Duodenal mucosa (tissue), 2 donors: ENCODE results near the gene ZMAT5.

Experiments used
- H3K27ac ChIP-seq: one replicate; pipeline ENCODE4 v1.7.0; 2013; ENCODE audit warnings: low read depth, low read length
- H3K27me3 ChIP-seq, 2 donors: one replicate each; pipeline ENCODE4 v1.7.0; 2013; ENCODE audit warnings: low read length in 2 of 2, control low read depth in 1 of 2; ENCODE audit not compliant: insufficient read depth in 2 of 2, control insufficient read depth in 1 of 2
- H3K36me3 ChIP-seq, 2 donors: one replicate each; pipeline ENCODE4 v1.7.0; 2013; ENCODE audit warnings: low read length in 2 of 2, control low read depth in 1 of 2; ENCODE audit not compliant: insufficient read depth in 2 of 2, control insufficient read depth in 1 of 2
- H3K4me1 ChIP-seq, 2 donors: one replicate each; pipeline ENCODE4 v1.7.0; 2013; ENCODE audit warnings: low read length in 2 of 2, control low read depth in 1 of 2; ENCODE audit not compliant: insufficient read depth in 2 of 2, control insufficient read depth in 1 of 2
- H3K4me3 ChIP-seq, 2 donors: one replicate each; pipeline ENCODE4 v1.7.0; 2013; ENCODE audit warnings: low read length in 2 of 2, low read depth in 1 of 2
- H3K9ac ChIP-seq, 2 donors: one replicate each; pipeline ENCODE4 v1.7.0; 2013; ENCODE audit warnings: low read length in 2 of 2, low read depth in 1 of 2
- H3K9me3 ChIP-seq, 2 donors: one replicate each; pipeline ENCODE4 v1.7.0; 2013; ENCODE audit warnings: low read length in 2 of 2, control low read depth in 1 of 2; ENCODE audit not compliant: control insufficient read depth in 1 of 2

The ZMAT5 gene

GRCh38 chr22:29712119-29712518, 54.7 kb downstream of the ZMAT5 start:
- H3K36me3 ChIP-seq = no peaks in the 10 kb centered on the region
- H3K27me3 ChIP-seq = no peaks in the 10 kb centered on the region
- no peak overlapping the region for H3K9ac ChIP-seq
- H3K4me1 ChIP-seq = no peaks in the 10 kb centered on the region
- no peak overlapping the region for H3K4me3 ChIP-seq
- no peak overlapping the region for H3K27ac ChIP-seq
- no peaks in the 10 kb centered on the region for H3K9me3 ChIP-seq

- Histone ChIP-seq H3K36me3 (no peaks in the 10 kb centered on the region), H3K9ac (no peak overlapping the region), H3K27me3 (no peaks in the 10 kb centered on the region), H3K27ac (no peak overlapping the region), H3K4me3 (no peak overlapping the region), H3K4me1 (no peaks in the 10 kb centered on the region), H3K9me3 (no peaks in the 10 kb centered on the region)
These were observed 55.7 kb downstream of the ZMAT5 start for GRCh38 chr22:29710922-29711593.

GRCh38 chr22:29710193-29710592, 56.6 kb downstream of the ZMAT5 start:
- H3K9ac ChIP-seq = no peak overlapping the region
- H3K4me3 ChIP-seq = no peak overlapping the region
- no peaks in the 10 kb centered on the region for H3K27me3 ChIP-seq
- no peaks in the 10 kb centered on the region for H3K36me3 ChIP-seq
- H3K4me1 ChIP-seq = peaks cover 0 to 3% of the 10 kb centered on the region in 2 donors
- H3K9me3 ChIP-seq = no peaks in the 10 kb centered on the region
- no peak overlapping the region for H3K27ac ChIP-seq

- no peaks in the 10 kb centered on the region for H3K36me3 ChIP-seq
- H3K9ac ChIP-seq = no peak overlapping the region
- no peak overlapping the region for H3K4me3 ChIP-seq
- H3K9me3 ChIP-seq = no peaks in the 10 kb centered on the region
- peaks cover 8 to 15% of the 10 kb centered on the region in 2 donors for H3K4me1 ChIP-seq
- H3K27ac ChIP-seq = no peak overlapping the region
- peaks cover 3 to 5% of the 10 kb centered on the region in 2 donors for H3K27me3 ChIP-seq
These were observed 59.3 kb downstream of the ZMAT5 start for GRCh38 chr22:29707471-29707870.

- Histone ChIP-seq H3K4me3 (no peak overlapping the region), H3K27ac (no peak overlapping the region), H3K4me1 (peaks cover 10 to 16% of the 10 kb centered on the region in 2 donors), H3K9me3 (no peaks in the 10 kb centered on the region), H3K27me3 (peaks cover 3 to 6% of the 10 kb centered on the region in 2 donors), H3K9ac (no peak overlapping the region), H3K36me3 (no peaks in the 10 kb centered on the region)
These were observed 59.8 kb downstream of the ZMAT5 start for GRCh38 chr22:29707010-29707409.

GRCh38 chr22:29706486-29706885, 60.3 kb downstream of the ZMAT5 start:
- Histone ChIP-seq H3K9ac (no peak overlapping the region), H3K27me3 (peaks cover 3 to 6% of the 10 kb centered on the region in 2 donors), H3K9me3 (no peaks in the 10 kb centered on the region), H3K4me3 (no peak overlapping the region), H3K27ac (no peak overlapping the region), H3K4me1 (peaks cover 15 to 21% of the 10 kb centered on the region in 2 donors), H3K36me3 (no peaks in the 10 kb centered on the region)

- Histone ChIP-seq H3K4me3 (no peak overlapping the region), H3K9ac (no peak overlapping the region), H3K4me1 (peaks cover 23 to 28% of the 10 kb centered on the region in 2 donors), H3K27ac (no peak overlapping the region), H3K36me3 (no peaks in the 10 kb centered on the region), H3K27me3 (peaks cover 3 to 12% of the 10 kb centered on the region in 2 donors), H3K9me3 (no peaks in the 10 kb centered on the region)
These were observed 61.2 kb downstream of the ZMAT5 start for GRCh38 chr22:29705651-29706050.

GRCh38 chr22:29704528-29705285, 62.1 kb downstream of the ZMAT5 start:
- no peaks in the 10 kb centered on the region for H3K9me3 ChIP-seq
- H3K9ac ChIP-seq = no peak overlapping the region
- H3K27ac ChIP-seq = no peak overlapping the region
- no peaks in the 10 kb centered on the region for H3K36me3 ChIP-seq
- peaks cover 26 to 28% of the 10 kb centered on the region in 2 donors for H3K4me1 ChIP-seq
- H3K4me3 ChIP-seq = no peak overlapping the region
- peaks cover 3 to 12% of the 10 kb centered on the region in 2 donors for H3K27me3 ChIP-seq

GRCh38 chr22:29703569-29704195, 63.1 kb downstream of the ZMAT5 start:
- no peaks in the 10 kb centered on the region for H3K36me3 ChIP-seq
- H3K4me1 ChIP-seq = peaks cover 26 to 28% of the 10 kb centered on the region in 2 donors
- H3K9ac ChIP-seq = no peak overlapping the region
- no peaks in the 10 kb centered on the region for H3K9me3 ChIP-seq
- H3K4me3 ChIP-seq = no peak overlapping the region
- no peak overlapping the region for H3K27ac ChIP-seq
- H3K27me3 ChIP-seq = peaks cover 3 to 12% of the 10 kb centered on the region in 2 donors

GRCh38 chr22:29702931-29703501, 63.8 kb downstream of the ZMAT5 start:
- Histone ChIP-seq H3K9ac (no peak overlapping the region), H3K27ac (no peak overlapping the region), H3K4me1 (peaks cover 26 to 28% of the 10 kb centered on the region in 2 donors), H3K27me3 (peaks cover 3 to 12% of the 10 kb centered on the region in 2 donors), H3K4me3 (no peak overlapping the region), H3K36me3 (no peaks in the 10 kb centered on the region), H3K9me3 (no peaks in the 10 kb centered on the region)
